Measurements from ENCODE around the gene RIN2.
"Not testable (repeated sequence)": the region's sequence is repeated elsewhere in the genome, so short reads cannot be mapped to it uniquely, and the experiment has no call there.

RIN2 gene

GRCh38 chr20:19737025-19737424 lies 21.0 kb upstream of the RIN2 start:
- no peak overlapping the region for H3K4me3 ChIP-seq (ENCODE audit: low read depth, low read length)

GRCh38 chr20:19738951-19739350 lies 19.1 kb upstream of the RIN2 start:
- no peak overlapping the region for H3K4me3 ChIP-seq (ENCODE audit: low read depth, low read length)
- DNase-seq (ENCODE audit: low read depth): no peak

More at GRCh38 chr20:19737025-19737424, 21.0 kb upstream of the RIN2 start:
- peak; percentile 63 for DNase-seq (ENCODE audit: low read depth)

- no peak overlapping the region for H3K4me3 ChIP-seq (ENCODE audit: low read depth, low read length)
- no peak for DNase-seq (ENCODE audit: low read depth)
These were observed 18.7 kb upstream of the RIN2 start for GRCh38 chr20:19739351-19739750.

- DNase-seq (ENCODE audit: low read depth): no peak
- H3K4me3 ChIP-seq (ENCODE audit: low read depth, low read length): no peak overlapping the region
These were observed 17.5 kb upstream of the RIN2 start for GRCh38 chr20:19740512-19740911.

GRCh38 chr20:19741924-19742323 lies 16.1 kb upstream of the RIN2 start:
- no peak overlapping the region for H3K4me3 ChIP-seq (ENCODE audit: low read depth, low read length)
- DNase-seq (ENCODE audit: low read depth): no peak

- DNase-seq (ENCODE audit: low read depth): no peak
- no peak overlapping the region for H3K4me3 ChIP-seq (ENCODE audit: low read depth, low read length)
These were observed 15.0 kb upstream of the RIN2 start for GRCh38 chr20:19742974-19743639.

GRCh38 chr20:19743640-19743995 lies 14.4 kb upstream of the RIN2 start:
- H3K4me3 ChIP-seq (ENCODE audit: low read depth, low read length): no peak overlapping the region
- no peak for DNase-seq (ENCODE audit: low read depth)

- H3K4me3 ChIP-seq (ENCODE audit: low read depth, low read length): no peak overlapping the region
- no peak for DNase-seq (ENCODE audit: low read depth)
These were observed 13.0 kb upstream of the RIN2 start for GRCh38 chr20:19745106-19745505.

GRCh38 chr20:19745584-19745983 lies 12.5 kb upstream of the RIN2 start:
- no peak overlapping the region for H3K4me3 ChIP-seq (ENCODE audit: low read depth, low read length)
- no peak for DNase-seq (ENCODE audit: low read depth)

GRCh38 chr20:19746396-19746795 lies 11.7 kb upstream of the RIN2 start:
- DNase-seq (ENCODE audit: low read depth): no peak
- H3K4me3 ChIP-seq (ENCODE audit: low read depth, low read length): no peak overlapping the region

GRCh38 chr20:19747903-19748302 lies 10.2 kb upstream of the RIN2 start:
- H3K4me3 ChIP-seq (ENCODE audit: low read depth, low read length): no peak overlapping the region
- DNase-seq (ENCODE audit: low read depth): no peak

GRCh38 chr20:19748681-19749080 lies 9.4 kb upstream of the RIN2 start:
- no peak for DNase-seq (ENCODE audit: low read depth)
- no peak overlapping the region for H3K4me3 ChIP-seq (ENCODE audit: low read depth, low read length)

GRCh38 chr20:19749618-19750071 lies 8.4 kb upstream of the RIN2 start:
- DNase-seq (ENCODE audit: low read depth): no peak
- H3K4me3 ChIP-seq (ENCODE audit: low read depth, low read length): no peak overlapping the region

GRCh38 chr20:19750101-19750606 lies 7.9 kb upstream of the RIN2 start:
- H3K4me3 ChIP-seq (ENCODE audit: low read depth, low read length): no peak overlapping the region
- no peak for DNase-seq (ENCODE audit: low read depth)

GRCh38 chr20:19750907-19751636 lies 7.0 kb upstream of the RIN2 start:
- no peak overlapping the region for H3K4me3 ChIP-seq (ENCODE audit: low read depth, low read length)
- no peak for DNase-seq (ENCODE audit: low read depth)

- DNase-seq (ENCODE audit: low read depth); H3K4me3 ChIP-seq (ENCODE audit: low read depth, low read length): not testable (repeated sequence)
These were observed 3.9 kb upstream of the RIN2 start for GRCh38 chr20:19754201-19754600.

- H3K4me3 ChIP-seq (ENCODE audit: low read depth, low read length): peak overlapping the region; percentile 84
These were observed 1.1 kb upstream of the RIN2 start for GRCh38 chr20:19756761-19757486.

GRCh38 chr20:19757487-19758132 lies 448 bp upstream of the RIN2 start:
- peak overlapping the region; percentile 84 for H3K4me3 ChIP-seq (ENCODE audit: low read depth, low read length)
- peak; percentile 48 for DNase-seq (ENCODE audit: low read depth)

More at GRCh38 chr20:19756761-19757486, 1.1 kb upstream of the RIN2 start:
- no peak for DNase-seq (ENCODE audit: low read depth)

GRCh38 chr20:19758501-19759331 lies 658 bp downstream of the RIN2 start:
- DNase-seq (ENCODE audit: low read depth): no peak
- peak overlapping the region; percentile 84 for H3K4me3 ChIP-seq (ENCODE audit: low read depth, low read length)

Data from skeletal muscle cell (primary cell).